Bone marrow (tissue), 2 donors: Measurements from ENCODE around the gene UPK3A.
"Not testable (repeated sequence)": the region's sequence is repeated elsewhere in the genome, so short reads cannot be mapped to it uniquely, and the experiment has no call there.

Source experiments
- DNase-seq, 2 donors: peaks; one replicate each; lab custom pipeline; 2025; lab: John Stamatoyannopoulos, UW

Gene UPK3A

DNA sequence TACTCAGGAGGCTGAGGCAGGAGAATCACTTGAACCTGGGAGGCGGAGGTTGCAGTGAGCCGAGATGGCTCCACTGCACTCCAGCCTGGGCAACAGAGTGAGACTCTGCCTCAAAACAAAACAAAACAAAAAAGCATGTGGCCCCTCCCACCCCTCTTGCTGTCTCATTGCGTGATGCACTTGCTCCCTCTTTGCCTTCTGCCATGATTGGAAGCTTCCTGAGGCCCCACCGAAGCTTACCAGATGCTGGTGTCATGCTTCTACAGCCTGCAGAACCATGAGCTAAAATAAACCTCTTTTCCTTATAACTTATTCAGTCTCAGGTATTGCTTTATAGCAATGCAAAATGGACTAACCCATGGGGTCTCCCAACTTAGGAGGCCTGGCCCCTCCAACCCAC is 26.8 kb upstream of the UPK3A start:
- DNase-seq, result not testable (repeated sequence)

GRCh38 chr22:45259754-45260394 is 24.9 kb upstream of the UPK3A start:
- no peak for DNase-seq

DNA sequence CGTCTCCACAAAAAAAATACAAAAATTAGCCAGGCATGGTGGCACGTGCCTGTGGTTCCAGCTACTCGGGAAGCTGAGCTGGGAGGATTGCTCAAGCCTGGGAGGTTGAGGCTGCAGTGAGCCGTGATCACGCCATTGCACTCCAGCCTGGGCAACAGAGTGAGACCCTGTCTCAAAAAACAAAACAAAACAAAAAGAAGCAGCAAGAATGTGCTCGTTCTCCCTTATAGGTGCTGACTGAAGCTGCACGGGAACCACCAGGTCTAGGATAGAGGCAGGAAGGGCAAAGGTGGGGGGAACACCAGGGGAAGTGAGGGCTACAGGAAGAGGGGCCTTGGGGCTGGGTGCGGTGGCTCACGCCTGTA is 24.4 kb upstream of the UPK3A start:
- DNase-seq, result not testable (repeated sequence)

GRCh38 chr22:45261407-45262088 is 23.2 kb upstream of the UPK3A start:
- no peak for DNase-seq

DNA sequence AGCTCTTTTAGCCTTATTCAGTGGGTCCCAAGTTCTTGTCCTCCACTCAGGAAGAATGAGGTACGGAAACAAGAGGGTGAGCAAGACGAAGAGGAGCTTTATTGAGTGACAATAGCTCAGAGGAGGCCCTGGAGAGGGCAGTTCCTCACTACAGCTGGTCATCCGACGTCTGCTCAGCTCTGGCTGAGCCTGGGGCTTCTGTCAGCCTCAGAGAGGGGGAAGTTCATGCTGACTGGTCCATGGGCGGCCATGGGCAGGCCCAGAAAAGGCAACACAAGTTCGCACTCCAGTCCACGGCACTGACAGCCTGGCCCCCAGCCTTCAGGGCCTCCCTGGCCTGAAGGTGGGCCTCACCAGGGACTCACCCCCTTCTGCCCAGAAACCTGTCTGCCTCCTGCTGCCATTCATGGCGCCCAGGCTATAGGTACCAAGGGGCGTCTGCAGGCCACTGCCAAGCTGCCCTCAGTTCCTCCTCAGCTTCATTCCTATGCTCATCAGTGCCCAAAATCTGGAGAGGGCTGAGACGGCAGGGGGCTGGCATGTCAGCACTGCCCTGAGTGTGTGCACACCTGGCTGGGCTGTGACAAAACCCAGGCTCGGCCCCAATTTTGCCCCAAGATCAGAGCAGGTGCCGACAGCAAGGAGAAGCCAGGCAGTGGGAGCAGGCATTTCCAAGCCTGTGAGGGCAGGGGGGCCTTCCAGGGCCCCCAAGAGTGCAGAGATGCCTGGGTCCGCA is 22.4 kb upstream of the UPK3A start:
- DNase-seq, result peak in 1 of 2 donors; percentile 19

- DNase-seq, result no peak
These were observed 21.8 kb upstream of the UPK3A start for GRCh38 chr22:45262931-45263462.

DNA sequence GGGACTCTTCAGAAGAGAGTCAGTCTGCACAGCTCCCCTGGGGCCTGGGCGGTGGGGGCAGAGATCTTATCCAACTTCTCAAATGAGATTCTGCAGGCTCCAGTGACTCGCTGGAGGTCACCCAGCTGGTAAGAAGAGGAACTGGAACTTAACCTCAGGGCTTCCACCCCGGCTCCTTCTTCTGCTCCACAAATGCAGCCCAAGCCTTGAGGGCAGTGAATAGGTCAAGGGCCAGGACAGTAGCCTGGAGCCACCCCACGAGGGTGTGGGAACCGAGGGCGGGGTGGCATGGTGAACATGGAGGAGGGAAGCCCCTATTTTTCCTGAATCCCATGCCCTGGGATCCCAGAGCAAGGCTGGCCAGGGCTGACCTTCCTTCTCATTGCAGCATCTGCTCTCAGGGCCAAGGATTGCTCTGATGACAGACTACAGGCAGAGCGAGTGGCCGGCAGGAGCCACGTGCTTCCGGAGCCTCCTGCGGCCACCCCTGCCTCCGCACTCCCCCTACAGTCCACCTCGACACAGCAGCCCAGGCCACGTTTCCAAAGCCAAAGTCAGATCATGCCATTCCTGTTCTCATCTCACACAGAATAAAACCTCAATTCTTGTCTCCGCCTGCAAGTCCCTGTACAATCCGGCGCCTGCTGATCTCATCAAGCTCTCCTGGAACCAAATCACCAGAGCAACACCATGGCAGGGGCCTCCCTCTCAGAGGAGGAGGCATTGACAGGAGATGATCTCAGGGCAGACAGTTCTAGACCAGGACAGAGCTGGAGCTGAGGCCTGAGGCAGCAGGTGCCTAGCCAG is 21.1 kb upstream of the UPK3A start:
- DNase-seq, result peak; percentile 55 to 83

DNA sequence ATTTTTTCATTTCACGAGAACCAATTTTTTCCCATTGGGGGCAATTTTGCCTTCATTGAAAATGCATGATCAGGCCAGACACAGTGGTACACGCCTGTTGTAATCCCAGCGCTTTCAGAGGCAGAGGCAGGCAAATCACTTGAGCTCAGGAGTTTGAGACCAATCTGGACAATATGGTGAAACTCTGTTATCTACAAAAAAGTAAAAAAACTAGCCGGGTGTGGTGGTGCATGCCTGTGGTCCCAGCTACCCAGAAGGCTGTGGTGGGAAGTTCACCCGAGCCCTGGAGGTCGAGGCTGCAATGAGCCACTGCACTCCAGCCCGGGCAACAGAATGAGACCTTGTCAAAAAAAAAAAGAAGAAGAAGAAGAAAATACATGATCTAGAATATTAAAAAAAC is 19.2 kb upstream of the UPK3A start:
- no peak for DNase-seq

- peak in 1 of 2 donors; percentile 59 for DNase-seq
These were observed 16.4 kb upstream of the UPK3A start for GRCh38 chr22:45268167-45268957.

DNA sequence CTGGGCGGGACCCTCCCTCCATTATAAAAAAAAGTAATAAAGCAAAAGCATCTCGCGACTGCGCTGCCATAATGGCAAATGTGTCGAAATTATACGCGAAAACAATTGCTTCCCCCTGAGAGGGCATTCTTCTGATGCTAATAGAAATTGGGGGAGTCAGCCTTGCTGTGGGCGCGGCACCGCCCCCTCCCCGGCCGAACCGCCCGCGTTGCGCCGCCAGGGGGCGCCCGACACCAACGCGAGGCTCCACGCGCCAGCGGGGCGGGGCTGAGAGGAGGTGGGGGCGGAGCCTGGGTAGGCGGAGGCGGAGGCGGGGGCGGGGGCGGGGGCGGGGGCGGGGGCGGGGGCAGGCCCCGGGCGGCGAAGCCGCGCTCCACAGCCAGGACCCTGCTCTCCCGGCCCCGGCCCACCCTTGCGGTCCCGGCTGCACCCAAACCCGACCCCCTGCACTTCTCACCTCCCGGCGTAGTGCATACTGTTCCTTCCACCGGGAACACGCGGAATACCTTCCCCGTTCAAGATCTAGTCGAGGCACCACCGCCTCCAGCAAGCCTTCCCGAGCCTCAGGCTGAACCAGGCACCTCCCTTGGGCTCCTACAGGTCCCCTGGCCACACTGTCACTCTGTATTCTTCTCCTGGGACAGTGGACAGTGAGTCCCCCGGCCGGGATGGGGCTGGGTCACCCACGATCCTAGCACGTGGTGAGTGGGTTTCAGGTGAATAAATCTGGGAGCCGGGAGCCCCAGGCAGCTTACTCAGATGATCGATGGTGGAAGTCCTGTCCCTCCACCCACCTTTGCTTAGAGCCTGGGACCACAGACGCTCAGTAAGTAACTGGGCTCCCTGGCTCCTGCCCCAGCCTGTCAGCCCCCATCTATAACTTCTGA is 15.5 kb upstream of the UPK3A start:
- peak; percentile 34 to 66 for DNase-seq

DNA sequence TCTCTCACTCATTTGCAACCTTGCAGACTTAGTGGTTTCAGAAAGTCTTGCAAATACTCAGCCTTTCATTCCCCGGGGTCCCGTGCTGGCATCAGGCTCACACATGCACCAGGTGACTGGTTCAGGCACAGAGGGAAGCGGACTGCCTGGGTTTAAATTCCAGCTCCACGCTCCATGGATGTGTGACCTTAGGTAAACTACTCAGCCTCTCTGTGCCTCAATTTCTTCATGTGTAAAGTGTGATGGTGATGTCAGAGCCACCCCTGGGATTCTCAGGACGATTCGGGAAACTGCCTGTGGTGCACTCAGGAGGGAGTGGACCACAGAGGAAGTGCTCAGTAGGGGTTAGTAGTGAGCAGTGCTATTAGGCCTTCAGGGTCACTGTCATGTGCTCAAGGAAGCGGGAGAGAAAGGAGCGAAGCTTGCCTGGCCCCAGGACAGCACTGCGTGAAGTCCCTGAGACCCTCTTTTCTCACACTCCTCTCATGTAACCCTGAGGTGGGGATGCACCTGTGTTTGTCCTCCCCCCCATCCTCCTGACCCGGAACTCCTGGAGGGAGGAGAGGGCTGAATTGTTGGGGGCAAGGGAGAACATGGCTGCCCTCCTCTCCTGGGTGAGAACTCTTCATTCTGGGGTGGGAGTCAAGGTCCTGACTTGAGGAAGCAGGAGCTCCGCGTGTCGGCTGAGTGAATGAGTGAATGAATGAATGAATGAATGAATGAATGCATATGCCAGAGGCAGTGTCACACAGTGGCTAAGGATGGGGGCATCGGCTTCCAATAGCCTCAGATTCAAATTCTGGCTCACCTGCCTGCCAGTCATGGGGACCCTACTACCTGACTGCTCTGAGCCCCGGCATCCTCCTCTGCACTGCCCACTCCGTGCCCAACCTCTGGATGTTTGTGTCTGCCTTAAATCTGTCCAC is 14.4 kb upstream of the UPK3A start:
- no peak for DNase-seq

DNA sequence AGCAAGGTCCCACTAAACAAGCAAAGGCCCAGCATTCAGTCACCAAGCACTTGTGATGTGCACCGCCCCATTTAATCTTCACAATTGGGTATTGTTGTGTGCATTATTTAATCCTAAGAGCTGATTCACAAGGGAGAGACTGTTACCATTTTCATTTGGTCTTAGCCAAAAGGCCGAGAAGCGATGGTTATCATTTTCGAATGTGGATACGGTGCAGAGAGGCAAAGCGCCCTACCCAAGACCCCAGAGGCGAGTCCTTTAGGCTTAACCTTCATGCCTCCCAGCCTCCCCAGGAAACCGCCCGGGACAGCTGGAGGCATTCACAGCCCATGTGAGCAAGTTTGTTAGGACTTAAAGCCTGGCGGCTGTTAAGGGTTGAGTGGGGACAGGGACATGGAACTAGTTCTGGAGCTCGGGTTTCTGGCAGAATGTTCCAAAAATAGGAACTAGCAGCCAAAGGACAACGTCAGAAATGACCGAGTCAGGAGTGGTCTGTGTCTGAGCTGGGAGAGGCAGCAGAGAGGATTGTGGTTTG is 13.0 kb upstream of the UPK3A start:
- no peak for DNase-seq

DNA sequence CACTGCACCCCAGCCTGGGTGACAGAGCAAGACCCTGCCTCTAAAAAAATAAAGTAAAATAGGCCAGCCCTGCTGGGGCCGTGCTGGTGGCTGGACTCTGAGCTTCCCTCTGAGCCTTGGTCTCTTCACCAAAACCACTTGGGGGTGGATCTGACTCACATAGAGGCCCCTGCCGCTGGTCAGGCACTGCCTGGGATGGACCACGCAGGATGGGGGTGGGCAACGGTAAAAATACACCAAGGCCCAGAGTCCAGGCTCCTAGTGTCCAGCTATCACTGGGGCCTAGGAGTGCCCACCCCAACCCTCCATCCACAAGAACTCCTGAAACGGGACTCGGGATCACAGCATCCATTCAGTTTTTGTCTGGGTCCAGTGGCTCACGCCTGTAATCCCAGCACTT is 12.3 kb upstream of the UPK3A start:
- DNase-seq, result no peak

GRCh38 chr22:45273452-45274075 is 11.2 kb upstream of the UPK3A start:
- DNase-seq, result no peak

- no peak for DNase-seq
These were observed 8.1 kb upstream of the UPK3A start for GRCh38 chr22:45276507-45277105.

DNA sequence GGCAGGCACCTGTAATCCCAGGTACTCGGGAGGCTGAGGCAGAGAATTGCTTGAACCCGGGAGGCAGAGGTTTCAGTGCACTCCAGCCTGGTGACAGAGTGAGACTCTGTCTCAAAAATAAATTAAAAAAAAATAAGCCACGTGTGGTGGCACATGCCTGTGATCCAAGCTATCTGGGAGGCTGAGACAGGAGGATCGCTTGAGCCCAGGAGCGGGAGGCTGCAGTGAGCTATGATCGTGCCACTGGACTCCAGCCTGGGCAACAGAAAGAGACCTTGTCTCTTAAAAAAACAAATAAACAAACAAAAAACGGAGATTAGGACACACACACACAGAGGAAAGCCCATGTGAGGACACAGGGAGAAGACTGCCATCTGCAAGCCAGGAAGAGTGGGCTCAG is 7.0 kb upstream of the UPK3A start:
- not testable (repeated sequence) for DNase-seq

- DNase-seq, result no peak
These were observed 6.6 kb upstream of the UPK3A start for GRCh38 chr22:45278125-45278524.

DNA sequence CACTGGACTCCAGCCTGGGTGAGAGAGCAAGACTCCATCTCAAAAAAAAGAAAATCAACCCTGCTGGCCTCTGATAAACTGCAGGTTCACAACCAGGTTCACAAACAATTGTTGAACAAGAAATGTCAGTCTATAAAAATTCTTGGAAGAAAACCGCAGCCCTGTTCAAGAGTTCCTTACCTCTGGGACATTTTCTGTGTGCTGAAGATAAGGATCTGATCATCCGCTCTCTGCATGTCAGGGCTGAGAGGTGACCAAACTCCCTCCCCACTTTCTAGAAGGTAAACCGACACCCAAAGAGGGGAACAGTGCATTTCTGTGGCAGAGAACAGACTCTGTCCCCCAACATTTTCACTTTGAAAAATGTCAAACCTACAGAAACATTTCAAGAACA is 4.2 kb upstream of the UPK3A start:
- no peak for DNase-seq
